Lung (tissue), 12 donors: ENCODE results near the gene MYCBP. TPM values are rescaled to one million over a fixed set of nuclear protein-coding genes. Genes with fewer than 3 reads are reported as not detected.

Source experiments
- ATAC-seq: fragments of 200-7000 bp; cut with Tn5 transposase; one replicate; pipeline ENCODE4 v1.9.1; 2020; ENCODE audit warnings: moderate number of reproducible peaks; ENCODE audit not compliant: insufficient read depth, low FRiP score
- DNase-seq, 3 donors: peaks; one replicate each; pipeline ENCODE4 v3.0.0-alpha.2; 2013 to 2017
- H3K27ac ChIP-seq, 2 donors: one replicate each; pipeline ENCODE4 v1.5.1; 2013; ENCODE audit warnings: mild to moderate bottlenecking in 2 of 2, moderate library complexity in 2 of 2, control low read depth in 1 of 2, inconsistent platforms in 1 of 2, low read depth in 1 of 2, low read length in 1 of 2
- H3K27me3 ChIP-seq, 3 donors: one replicate each; pipeline ENCODE4 v1.5.1; 2013; ENCODE audit warnings: low read length in 2 of 3; ENCODE audit not compliant: control insufficient read depth in 3 of 3, insufficient read depth in 3 of 3
- H3K36me3 ChIP-seq, 4 donors: one replicate each; pipeline ENCODE4 v1.5.1; 2013; ENCODE audit warnings: low read length in 4 of 4, mild to moderate bottlenecking in 1 of 4, moderate library complexity in 1 of 4; ENCODE audit not compliant: control insufficient read depth in 4 of 4, insufficient read depth in 4 of 4
- H3K4me1 ChIP-seq, 5 donors: one replicate each; pipeline ENCODE4 v1.5.1; 2013; ENCODE audit warnings: low read length in 5 of 5, mild to moderate bottlenecking in 2 of 5, moderate library complexity in 1 of 5; ENCODE audit not compliant: control insufficient read depth in 5 of 5, insufficient read depth in 5 of 5
- H3K4me3 ChIP-seq: one replicate; pipeline ENCODE4 v1.5.1; 2013; ENCODE audit warnings: mild to moderate bottlenecking, control low read depth, moderate library complexity
- H3K9ac ChIP-seq, 2 donors: one replicate each; pipeline ENCODE4 v1.5.1; 2013; ENCODE audit warnings: low read length in 2 of 2, control low read depth in 1 of 2; ENCODE audit not compliant: insufficient read depth in 1 of 2
- H3K9me3 ChIP-seq, 4 donors: one replicate each; pipeline ENCODE4 v1.5.1; 2013; ENCODE audit warnings: low read length in 3 of 4, mild to moderate bottlenecking in 1 of 4, moderate library complexity in 1 of 4; ENCODE audit not compliant: control insufficient read depth in 4 of 4, insufficient read depth in 3 of 4
- CTCF ChIP-seq: IDR thresholded peaks from 2 replicates; pipeline ENCODE4 v1.5.1; 2012; ENCODE audit warnings: mild to moderate bottlenecking; ENCODE audit errors: control extremely low read depth, extremely low read depth
- WGBS, 2 donors: extraction: QIAGEN DNeasy Blood & Tissue Kit; methylation state at CpG; one replicate each; pipeline ENCODE4 v1.1.7; 2013; 5-methylcytosine and 5-hydroxymethylcytosine counted together
- polyA plus RNA-seq, 2 donors: library from polyadenylated mRNA; stranded (reverse); fragments of 200-250 nt; gene quantifications; one replicate each; pipeline ENCODE4 v1.2.1, GENCODE V29; 2013
- total RNA-seq, 2 donors: library from RNA; depleted of rRNA in 1 of 2; stranded (reverse); fragments of >200 nt in 1 of 2; gene quantifications; one replicate each; pipeline ENCODE4 v1.2.1, GENCODE V29; 2014 to 2021
- donor health status: control.
- donor health status: control.
- donor health status: Bipolar disorder and iron deficiency.
- donor health status: healthy.
- donor health status: DM: yes; HTN: yes; CAD: no.

Gene MYCBP
- total and polyA plus RNA-seq, 4 donors, result 11.2 to 26.6 (median 13.9) TPM

- ATAC-seq, result no peak
- no peaks in the 10 kb centered on the region for H3K27me3 ChIP-seq
- no peaks in the 10 kb centered on the region for H3K36me3 ChIP-seq
- no peaks in the 10 kb centered on the region for H3K4me1 ChIP-seq
- no peak for DNase-seq
- TF ChIP-seq CTCF, result no peak
- H3K27ac ChIP-seq, result no peak overlapping the region
- H3K9ac ChIP-seq, result no peak overlapping the region
- WGBS, 2 donors, result 88% methylated on average over 13 of the region's 13 CpGs
- no peak overlapping the region for H3K4me3 ChIP-seq
- no peaks in the 10 kb centered on the region for H3K9me3 ChIP-seq
These were observed 35.7 kb upstream of the MYCBP start for GRCh38 chr1:38908821-38909220.

DNA sequence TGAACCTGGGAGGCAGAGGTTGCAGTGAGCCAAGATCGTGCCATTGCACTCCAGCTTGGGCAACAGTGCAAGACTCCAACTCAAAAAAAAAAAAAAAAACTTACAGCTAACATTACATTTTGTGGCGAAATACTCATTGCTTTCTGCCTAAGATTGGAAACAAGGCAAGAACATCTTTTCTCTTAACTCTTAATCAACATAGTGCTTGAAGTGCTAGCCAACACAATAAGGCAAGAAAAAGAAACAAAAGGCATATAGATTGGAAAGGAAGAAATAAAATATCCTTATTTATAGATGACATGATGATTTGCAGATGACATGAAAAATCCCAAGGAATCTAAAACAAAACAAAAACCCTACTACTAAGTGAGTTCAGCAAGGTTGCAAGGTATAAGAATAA lies 32.8 kb upstream of the MYCBP start:
- ATAC-seq (no peak), DNase-seq (no peak)
- TF ChIP-seq CTCF, result no peak
- Histone ChIP-seq H3K4me3 (no peak overlapping the region), H3K4me1 (no peaks in the 10 kb centered on the region), H3K27ac (no peak overlapping the region), H3K9me3 (no peaks in the 10 kb centered on the region), H3K36me3 (no peaks in the 10 kb centered on the region), H3K27me3 (no peaks in the 10 kb centered on the region), H3K9ac (no peak overlapping the region)
- 78 to 91% methylated on average over 2 of the region's 2 CpGs for WGBS, 2 donors

GRCh38 chr1:38899560-38899959 lies 26.4 kb upstream of the MYCBP start:
- Histone ChIP-seq H3K27ac (no peak overlapping the region), H3K9ac (no peak overlapping the region), H3K9me3 (peaks cover 0 to 3% (median 0%) of the 10 kb centered on the region in 4 donors), H3K27me3 (no peaks in the 10 kb centered on the region), H3K4me3 (no peak overlapping the region), H3K4me1 (no peaks in the 10 kb centered on the region), H3K36me3 (no peaks in the 10 kb centered on the region)
- 83 to 91% methylated on average over 4 of the region's 4 CpGs for WGBS, 2 donors
- ATAC-seq, result no peak
- no peak for DNase-seq
- no peak for TF ChIP-seq CTCF

DNA sequence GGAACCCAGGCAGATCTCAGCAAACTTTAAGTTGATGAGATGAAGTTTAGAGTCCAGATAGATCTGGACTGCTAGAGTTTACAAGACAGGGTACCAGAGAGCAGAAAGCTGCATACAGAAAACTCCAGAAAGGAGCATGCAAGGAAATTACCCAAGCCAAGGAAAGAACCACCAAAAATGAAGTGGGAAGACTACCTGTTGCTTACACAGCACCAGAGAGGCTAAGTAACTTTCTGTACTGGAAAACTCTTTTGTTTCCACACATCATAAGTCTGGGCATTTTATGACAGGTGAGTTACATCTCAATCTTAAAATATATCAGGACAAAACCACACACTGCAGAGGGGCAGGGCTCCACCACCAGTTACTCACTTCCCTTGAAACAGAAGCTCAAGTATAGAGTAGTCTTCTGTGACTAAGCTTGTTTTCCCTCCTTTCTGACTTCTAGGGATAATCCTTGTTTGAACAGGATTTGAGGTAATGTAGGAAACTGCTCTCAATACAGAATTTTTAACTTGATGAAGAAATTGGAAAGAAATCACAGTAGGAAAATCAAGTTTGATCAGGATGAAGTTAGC lies 25.6 kb upstream of the MYCBP start:
- Histone ChIP-seq H3K9ac (no peak overlapping the region), H3K4me3 (no peak overlapping the region), H3K27ac (no peak overlapping the region), H3K9me3 (peaks cover 0 to 3% (median 0%) of the 10 kb centered on the region in 4 donors), H3K27me3 (no peaks in the 10 kb centered on the region), H3K4me1 (no peaks in the 10 kb centered on the region), H3K36me3 (no peaks in the 10 kb centered on the region)
- DNase-seq (no peak), ATAC-seq (no peak)
- no peak for TF ChIP-seq CTCF
